ENCODE measurements around the gene DLL3.

- TF ChIP-seq CTCF (IDR thresholded peaks at IDR 0.05; ENCODE audit: low read depth, low read length) (no peak), EZH2phosphoT487 (IDR thresholded peaks at IDR 0.05; ENCODE audit: low read depth) (no peak)
Measured at GRCh38 chr19:39498798-39499642, at the start of gene DLL3.

Measured in OCI-LY3 (cell line).